SH-SY5Y (cell line): Measurements from ENCODE around the gene PRPF19.

Experiments used
- GATA2 ChIP-seq: IDR thresholded peaks from 2 replicates; pipeline ENCODE4 v1.6.1; 2011; ENCODE audit warnings: mild to moderate bottlenecking, low read depth, low read length
- GATA3 ChIP-seq: IDR thresholded peaks from 2 replicates; pipeline ENCODE4 v1.6.1; 2011; ENCODE audit warnings: low read depth, mild to moderate bottlenecking, low read length, moderate library complexity

The PRPF19 gene

GRCh38 chr11:60906132-60906972 lies at the start of gene PRPF19:
Gene PRPF19, minus strand, starts transcription at chr11:60906585. Its CDS starts 203 bp downstream, at chr11:60906382.
- TF ChIP-seq GATA3 (no peak), GATA2 (no peak)

DNA sequence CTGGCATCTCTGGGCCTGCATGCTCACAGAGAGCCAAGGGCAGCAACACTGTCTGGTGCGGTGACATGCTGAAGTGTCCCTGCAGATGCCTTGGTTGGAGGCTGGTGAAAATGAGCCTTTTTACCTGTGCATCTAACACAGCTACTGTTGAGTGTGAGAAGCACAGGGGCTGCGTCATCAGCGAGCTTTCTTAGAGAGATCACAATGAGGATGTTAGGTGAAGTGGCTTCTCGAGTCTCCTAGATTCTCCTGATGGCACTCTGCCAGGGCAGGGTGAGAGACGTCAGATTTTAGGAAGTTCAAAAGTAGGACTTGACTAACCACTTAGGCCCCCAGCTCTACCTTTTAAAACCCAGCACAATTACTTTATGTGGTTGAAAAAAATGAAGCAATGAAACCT lies 49.2 kb upstream of the PRPF19 start:
- no peak for TF ChIP-seq GATA2

DNA sequence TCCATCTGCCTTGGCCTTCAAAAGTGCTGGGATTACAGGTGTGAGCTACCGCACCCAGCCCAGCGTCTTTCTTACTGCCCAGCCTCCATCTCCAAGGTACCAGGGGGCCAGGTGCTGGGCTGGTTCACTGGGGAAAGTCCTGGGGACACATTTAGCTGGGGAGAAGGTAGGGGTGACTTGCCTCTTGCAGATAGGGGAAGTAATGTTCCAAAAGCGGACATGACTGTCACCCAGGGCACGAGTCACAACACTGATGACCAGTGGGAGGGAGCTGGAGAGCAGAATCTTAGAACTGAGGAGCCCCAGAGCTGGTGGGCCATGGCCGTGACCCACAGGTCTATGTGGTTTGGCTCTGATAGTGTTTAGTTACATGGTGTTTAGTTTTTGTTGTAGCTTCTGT lies 48.0 kb upstream of the PRPF19 start:
- TF ChIP-seq GATA3 (no peak), GATA2 (no peak)

GRCh38 chr11:60953781-60954180 lies 47.4 kb upstream of the PRPF19 start:
- TF ChIP-seq GATA3: no peak
- TF ChIP-seq GATA2: no peak

DNA sequence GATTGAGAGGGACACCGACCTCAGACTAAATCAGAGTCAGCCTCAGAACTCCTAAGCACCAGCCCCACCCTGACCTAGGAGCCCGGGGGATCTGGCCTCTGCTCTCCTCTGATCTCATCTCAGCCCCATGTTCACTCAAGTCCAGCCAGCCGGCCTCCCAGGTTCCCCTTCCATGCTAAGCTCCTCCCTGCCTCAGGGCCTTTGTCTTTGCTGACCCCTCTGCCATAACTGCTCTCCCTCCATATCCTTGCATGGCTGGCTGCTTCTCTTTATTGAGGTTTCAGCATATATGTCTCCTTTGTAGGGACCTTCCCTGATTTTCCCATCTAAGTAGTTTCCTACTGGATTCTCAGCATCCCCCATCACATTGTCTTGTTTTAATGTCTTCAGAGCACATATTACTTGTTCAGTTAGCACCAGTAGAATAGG lies 46.4 kb upstream of the PRPF19 start:
- TF ChIP-seq GATA2 (no peak), GATA3 (no peak)

DNA sequence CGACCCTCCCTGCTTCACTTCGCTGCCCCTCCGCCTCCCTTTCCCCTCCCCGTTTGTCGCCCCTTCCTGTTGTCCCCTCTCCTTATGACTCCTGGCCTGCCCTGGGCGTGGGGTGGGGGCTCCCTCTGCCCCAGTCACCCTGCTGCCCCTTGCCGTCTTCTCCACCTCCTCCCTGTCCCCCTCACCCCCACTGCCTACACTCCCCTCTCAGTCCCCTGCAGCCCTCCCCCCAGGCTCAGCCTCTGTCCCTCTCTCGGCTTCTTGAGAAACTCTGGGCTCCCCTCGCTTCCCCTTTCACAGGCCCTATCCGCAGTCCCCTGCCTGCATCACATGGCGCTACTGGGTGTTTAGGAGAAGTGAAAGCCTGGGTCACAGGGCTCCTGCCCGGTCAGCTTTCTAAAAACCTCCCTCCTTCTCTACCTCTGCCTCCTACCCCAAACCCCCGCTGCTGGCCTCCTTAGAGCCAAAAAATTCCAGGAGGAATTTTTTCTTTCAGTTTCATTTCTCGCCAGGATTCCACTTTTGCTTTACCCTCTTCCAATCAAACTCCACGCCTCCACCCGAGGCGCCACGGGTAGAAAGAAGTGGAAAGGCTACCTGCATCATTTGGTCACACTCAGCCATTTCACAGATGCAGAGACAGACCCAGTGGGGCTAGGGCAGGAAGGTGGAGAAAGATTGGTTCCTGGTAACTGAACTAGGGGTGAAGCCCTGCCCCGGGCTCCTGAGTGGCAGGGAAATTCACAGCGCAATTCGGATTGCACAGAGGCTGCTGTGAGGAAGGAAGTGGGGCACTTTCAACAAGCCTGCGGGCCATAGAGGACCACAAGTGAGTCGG lies 45.7 kb upstream of the PRPF19 start, which contains the start of gene SLC15A3:
TSS of gene SLC15A3 (minus strand) at position 273 of the 838 bp plus-strand sequence. CDS start 625 bp downstream, outside the sequence.
- TF ChIP-seq GATA3 (no peak), GATA2 (no peak)

DNA sequence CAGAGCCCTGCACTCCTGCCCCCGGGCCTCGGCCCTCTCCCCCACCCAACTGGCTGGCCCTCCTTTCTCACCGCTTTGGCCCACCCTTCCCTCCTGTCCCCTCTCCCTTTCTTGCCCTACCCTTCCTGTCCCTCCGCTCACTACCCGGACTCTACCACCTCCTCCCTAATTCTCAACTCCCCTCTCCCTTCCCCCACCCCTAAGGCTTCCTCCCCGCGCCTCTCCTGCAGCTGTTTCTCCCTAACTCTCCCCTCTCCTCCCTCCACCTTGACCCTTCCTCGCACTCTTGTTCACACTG lies 45.2 kb upstream of the PRPF19 start:
- TF ChIP-seq GATA3 (no peak), GATA2 (no peak)

DNA sequence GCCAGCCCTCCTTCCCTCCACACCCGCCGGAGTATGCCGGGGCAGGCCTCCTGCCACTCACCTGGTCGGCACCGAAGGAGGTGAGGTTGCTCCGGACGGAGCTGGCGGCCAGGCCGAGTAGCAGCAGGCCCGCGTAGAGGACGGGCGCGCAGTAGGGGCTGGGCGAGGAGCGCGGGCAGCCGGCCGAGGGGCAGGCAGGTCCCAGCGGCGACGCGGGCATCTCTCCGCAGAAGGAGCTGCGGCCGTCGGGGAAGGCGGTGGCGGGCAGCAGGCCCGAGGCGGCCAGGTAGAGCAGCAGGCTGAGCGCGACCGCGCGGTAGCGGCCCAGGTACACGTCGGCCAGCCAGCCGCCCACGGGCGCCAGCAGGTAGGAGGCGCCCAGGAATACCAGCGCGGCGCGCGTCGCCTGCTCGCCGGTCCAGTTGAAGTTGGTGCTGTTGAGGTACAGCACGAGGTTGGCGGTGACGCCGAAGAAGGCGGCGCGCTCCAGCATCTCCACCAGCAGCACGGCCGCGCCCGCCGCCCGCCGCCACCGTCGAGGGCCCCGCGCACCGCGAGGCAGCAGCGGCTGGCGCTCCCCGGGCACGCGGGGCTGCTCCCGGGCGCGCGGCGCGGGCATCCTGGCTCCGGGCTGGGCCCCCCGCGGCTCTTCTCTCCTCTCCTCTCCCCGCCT lies 44.7 kb upstream of the PRPF19 start:
- no peak for TF ChIP-seq GATA2
- no peak for TF ChIP-seq GATA3

DNA sequence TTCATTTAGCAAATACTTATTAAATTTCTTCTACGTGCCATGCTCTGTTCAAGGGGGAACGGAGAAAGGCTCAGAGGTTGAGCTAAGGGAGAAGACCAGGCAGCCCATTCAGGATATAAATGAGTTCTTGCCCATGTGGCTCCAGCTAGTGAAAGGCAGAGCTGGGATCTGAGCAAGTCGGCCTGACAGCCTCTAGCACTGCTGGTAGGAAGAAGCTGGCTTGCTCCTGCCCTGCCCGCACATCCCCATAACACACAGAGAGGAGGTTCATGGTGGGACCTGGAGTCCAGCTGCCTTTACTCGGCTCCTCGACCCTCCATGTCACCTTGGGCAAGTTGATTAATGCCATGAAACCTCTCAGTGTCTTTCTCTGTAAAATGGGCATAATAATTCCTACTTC lies 43.6 kb upstream of the PRPF19 start:
- no peak for TF ChIP-seq GATA2
- TF ChIP-seq GATA3: no peak

- no peak for TF ChIP-seq GATA2
- TF ChIP-seq GATA3: no peak
Observed at GRCh38 chr11:60948250-60948649, 41.9 kb upstream of the PRPF19 start.

- no peak for TF ChIP-seq GATA3
- no peak for TF ChIP-seq GATA2
Observed at GRCh38 chr11:60947700-60948099, 41.3 kb upstream of the PRPF19 start.

DNA sequence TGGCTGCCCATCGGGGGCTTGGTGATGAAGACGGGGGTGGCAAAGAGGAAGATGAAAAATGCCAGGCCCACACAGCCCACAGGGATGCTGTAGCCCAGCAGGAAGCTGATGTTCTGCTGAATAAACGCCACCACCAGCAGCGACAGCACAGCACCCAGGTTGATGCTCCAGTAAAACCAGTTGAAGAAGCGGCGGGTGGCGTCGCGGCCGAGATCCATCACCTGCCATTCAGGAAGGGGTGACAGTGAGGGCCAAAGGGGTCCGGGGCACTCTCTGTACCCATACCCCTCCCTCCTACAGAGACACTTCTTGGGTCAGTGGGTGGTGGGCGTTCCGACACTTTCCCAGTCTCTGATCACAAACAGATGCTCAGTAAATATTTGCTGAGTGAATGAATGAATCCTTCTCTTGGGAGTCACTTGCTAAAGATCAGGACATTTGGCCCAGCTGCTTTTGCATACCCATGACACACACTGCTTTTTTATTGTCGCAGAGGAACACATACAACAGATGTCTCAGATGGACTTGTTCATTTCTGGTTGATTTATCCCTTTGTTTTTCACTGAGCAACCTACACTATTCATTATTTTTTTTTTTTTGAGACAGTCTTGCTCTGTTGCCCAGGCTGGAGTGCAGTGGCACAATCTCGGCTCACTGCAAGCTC lies 40.3 kb upstream of the PRPF19 start:
- TF ChIP-seq GATA2: no peak
- no peak for TF ChIP-seq GATA3

- TF ChIP-seq GATA3 (no peak), GATA2 (no peak)
Observed at GRCh38 chr11:60945295-60945667, 38.9 kb upstream of the PRPF19 start.

DNA sequence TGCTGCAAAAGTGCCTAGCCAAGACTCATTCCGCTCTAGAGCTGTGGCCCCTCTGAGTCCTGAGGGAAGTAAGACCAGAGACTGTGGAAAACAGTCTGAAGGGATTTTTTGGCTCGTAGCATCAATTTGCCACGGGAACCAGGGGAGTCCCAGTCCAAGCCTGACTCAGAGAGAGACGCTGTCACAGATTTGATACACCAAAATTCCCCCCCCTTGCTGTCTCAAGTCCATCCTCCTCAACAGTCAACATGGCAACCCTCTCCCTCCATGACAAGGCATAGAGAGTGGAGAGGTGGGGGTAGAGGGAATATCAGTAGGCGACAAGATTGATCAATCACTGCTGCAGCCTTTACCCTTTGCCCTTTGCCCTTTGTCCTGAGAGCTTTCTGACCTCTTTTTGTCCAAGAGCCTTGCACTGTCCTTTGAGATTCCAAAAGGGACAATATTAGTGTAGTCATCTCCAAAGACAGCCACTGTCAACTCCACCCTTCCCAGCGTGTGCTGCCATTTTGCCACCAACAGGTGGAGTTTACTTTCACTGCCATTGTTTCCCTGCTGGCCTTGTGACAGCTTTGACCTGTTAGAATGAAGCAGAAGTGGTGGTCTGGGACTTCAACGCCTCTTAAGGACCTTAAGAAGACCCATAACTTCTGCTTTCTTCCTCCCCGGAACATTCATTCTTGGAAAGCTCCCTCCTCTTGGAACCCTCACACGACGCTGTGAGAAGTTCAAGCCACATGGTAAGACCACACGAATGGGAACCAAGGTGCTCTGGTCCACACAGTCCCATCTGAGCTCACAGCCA lies 38.3 kb upstream of the PRPF19 start:
- TF ChIP-seq GATA2: no peak
- TF ChIP-seq GATA3: no peak
